Naive thymus-derived CD4-positive, alpha-beta T cell (primary cell): ENCODE data around the gene PEX14. TPM values are rescaled to one million over a fixed set of nuclear protein-coding genes. Genes with fewer than 3 reads are reported as not detected.
A peak's percentile ranks its signal among the peaks of the same experiment; 100 is the strongest.

Source experiments
- ATAC-seq: fragments of 150-1000 bp; cut with Tn5 transposase; 2 replicates; pipeline ENCODE4 v1.10.0; 2021; ENCODE audit warnings: mild to moderate bottlenecking, moderate library complexity
- CTCF ChIA-PET: fragments of 350-600 bp; sonication (Branson Sonifier 250); formaldehyde crosslinking; loops from one replicate; lab custom pipeline; 2021; ENCODE audit warnings: antibody characterized with exemption; lab: Charles Lee
- POLR2A ChIA-PET: fragments of 350-600 bp; sonication (Branson Sonifier 250); formaldehyde crosslinking; loops from one replicate; lab custom pipeline; 2021; ENCODE audit warnings: antibody characterized with exemption, inconsistent platforms; lab: Charles Lee
- DNase-seq, 9 donors: peaks; one replicate each; pipeline versions ENCODE4 v3.0.0 to v3.0.0-alpha.2; 2020 to 2022; ENCODE audit warnings: mixed read lengths in 1 of 9
- H3K27ac ChIP-seq: one replicate; pipeline ENCODE4 v1.7.0; 2013; ENCODE audit warnings: mild to moderate bottlenecking, low read depth, low read length, moderate library complexity
- H3K27me3 ChIP-seq, 2 donors: one replicate each; pipeline ENCODE4 v1.7.0; 2013; ENCODE audit warnings: low read length in 2 of 2, mild to moderate bottlenecking in 2 of 2, moderate library complexity in 2 of 2; ENCODE audit not compliant: control insufficient read depth in 2 of 2, insufficient read depth in 2 of 2
- H3K36me3 ChIP-seq, 3 experiments: 1 replicate in 2 of 3; 2 replicates in 1 of 3; pipeline ENCODE4 v1.7.0; 2013; ENCODE audit warnings: low read length in 3 of 3, mild to moderate bottlenecking in 3 of 3, moderate library complexity in 1 of 3; ENCODE audit not compliant: insufficient read depth in 3 of 3, control insufficient read depth in 2 of 3
- H3K4me1 ChIP-seq, 2 donors: one replicate each; pipeline ENCODE4 v1.7.0; 2013; ENCODE audit warnings: low read length in 2 of 2, mild to moderate bottlenecking in 2 of 2, moderate library complexity in 1 of 2; ENCODE audit not compliant: control insufficient read depth in 2 of 2, insufficient read depth in 2 of 2
- H3K4me3 ChIP-seq: 2 replicates; pipeline ENCODE4 v1.7.0; 2013; ENCODE audit warnings: mild to moderate bottlenecking, low read length
- H3K9me3 ChIP-seq, 3 experiments: 1 replicate in 2 of 3; 2 replicates in 1 of 3; pipeline ENCODE4 v1.7.0; 2013; ENCODE audit warnings: low read length in 3 of 3; ENCODE audit not compliant: control insufficient read depth in 2 of 3
- H3K27ac Mint-ChIP-seq, 9 donors: one replicate each; pipeline ENCODE4 v1.8.0; 2020 to 2022; ENCODE audit warnings: mixed read lengths in 9 of 9, mild to moderate bottlenecking in 8 of 9, moderate library complexity in 5 of 9, inconsistent platforms in 2 of 9
- H3K27me3 Mint-ChIP-seq, 5 donors: one replicate each; pipeline ENCODE4 v1.8.0; 2021 to 2022; ENCODE audit warnings: mixed read lengths in 5 of 5, mild to moderate bottlenecking in 1 of 5
- H3K36me3 Mint-ChIP-seq, 5 donors: one replicate each; pipeline ENCODE4 v1.8.0; 2020 to 2022; ENCODE audit warnings: mixed read lengths in 5 of 5, mild to moderate bottlenecking in 3 of 5, inconsistent platforms in 1 of 5
- H3K4me1 Mint-ChIP-seq, 7 donors: one replicate each; pipeline ENCODE4 v1.8.0; 2020 to 2022; ENCODE audit warnings: mixed read lengths in 7 of 7, mild to moderate bottlenecking in 3 of 7, inconsistent platforms in 1 of 7
- H3K4me3 Mint-ChIP-seq, 10 donors: one replicate each; pipeline ENCODE4 v1.8.0; 2020 to 2022; ENCODE audit warnings: mild to moderate bottlenecking in 10 of 10, mixed read lengths in 10 of 10, moderate library complexity in 6 of 10, inconsistent platforms in 2 of 10
- H3K9me3 Mint-ChIP-seq, 11 donors: one replicate each; pipeline ENCODE4 v1.8.0; 2020 to 2022; ENCODE audit warnings: mixed read lengths in 11 of 11, mild to moderate bottlenecking in 4 of 11, inconsistent platforms in 1 of 11, moderate library complexity in 1 of 11
- intact Hi-C, 2 donors: fragments of 100-400 bp; cut with micrococcal nuclease; formaldehyde crosslinking; loops; one replicate each; pipeline ENCODE4 v1.15.1; 2023
- polyA plus RNA-seq, 2 donors: library from polyadenylated mRNA; unstranded; fragments of 300-500 nt; fragmentation: Illumina TruSeq; gene quantifications; one replicate each; pipeline ENCODE4 v1.2.3, GENCODE V29; 2021
- total RNA-seq, 6 experiments: library from RNA in 5 of 6; stranded (reverse) in 5 of 6; gene quantifications; 1 replicate in 5 of 6; 2 replicates in 1 of 6; pipeline ENCODE4 v1.2.3 and lab custom pipeline; 2021 to 2026

The PEX14 gene
- total and polyA plus RNA-seq, 7 experiments from 2014 or later, result 3.6 to 27.8 (median 21.3) TPM

DNA sequence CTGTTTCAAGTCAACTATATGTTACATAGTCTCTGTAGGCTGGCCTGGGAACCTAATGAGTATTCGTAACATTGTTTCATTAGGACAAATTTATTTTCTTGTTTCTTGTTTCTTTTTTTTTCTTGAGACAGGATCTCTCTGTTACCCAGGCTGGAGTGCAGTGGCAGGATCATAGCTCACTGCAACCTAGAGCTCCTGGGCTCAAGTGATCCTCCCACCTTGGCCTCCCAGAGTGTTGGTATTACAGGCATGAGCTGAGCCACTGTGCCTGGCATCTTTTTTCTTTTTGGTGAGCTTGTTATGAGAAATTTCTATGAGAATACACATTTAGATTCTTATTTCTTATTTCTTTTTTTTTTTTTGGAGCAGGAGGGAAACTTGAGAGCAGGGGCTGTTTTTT, 37.7 kb upstream of the PEX14 start:
- intact Hi-C loops, result no loop called here
- Mint-ChIP-seq H3K36me3 (peaks cover 0 to 7% (median 0%) of the 10 kb centered on the region in 5 donors), H3K27me3 (no peaks in the 10 kb centered on the region), H3K4me1 (peaks cover 0 to 4% (median 0%) of the 10 kb centered on the region in 7 donors), H3K4me3 (no peak overlapping the region), H3K27ac (peak overlapping the region in 1 of 9 donors; percentile 19), H3K9me3 (no peaks in the 10 kb centered on the region)
- ChIA-PET POLR2A (no interaction called here), CTCF (interaction anchor here (0.6 kb wide), 1 partner anchor 214 kb away, joined by 3 read pairs; no protein-coding TSS in a partner anchor)
- Histone ChIP-seq H3K36me3 (no peaks in the 10 kb centered on the region), H3K27me3 (no peaks in the 10 kb centered on the region), H3K4me1 (no peaks in the 10 kb centered on the region), H3K9me3 (no peaks in the 10 kb centered on the region), H3K27ac (no peak overlapping the region), H3K4me3 (no peak overlapping the region)
- ATAC-seq (no peak), DNase-seq (no peak)

GRCh38 chr1:10438677-10439163, 36.0 kb upstream of the PEX14 start:
- DNase-seq (no peak), ATAC-seq (no peak)
- Histone ChIP-seq H3K4me1 (no peaks in the 10 kb centered on the region), H3K4me3 (no peak overlapping the region), H3K36me3 (no peaks in the 10 kb centered on the region), H3K27me3 (no peaks in the 10 kb centered on the region), H3K27ac (no peak overlapping the region), H3K9me3 (no peaks in the 10 kb centered on the region)
- H3K4me1 Mint-ChIP-seq, result no peaks in the 10 kb centered on the region
- intact Hi-C loops, result no loop called here
- no peak overlapping the region for H3K27ac Mint-ChIP-seq
- H3K36me3 Mint-ChIP-seq, result peaks cover 0 to 7% (median 0%) of the 10 kb centered on the region in 5 donors
- no peaks in the 10 kb centered on the region for H3K9me3 Mint-ChIP-seq
- ChIA-PET POLR2A (no interaction called here), CTCF (no interaction called here)
- H3K4me3 Mint-ChIP-seq, result no peak overlapping the region
- H3K27me3 Mint-ChIP-seq, result no peaks in the 10 kb centered on the region

DNA sequence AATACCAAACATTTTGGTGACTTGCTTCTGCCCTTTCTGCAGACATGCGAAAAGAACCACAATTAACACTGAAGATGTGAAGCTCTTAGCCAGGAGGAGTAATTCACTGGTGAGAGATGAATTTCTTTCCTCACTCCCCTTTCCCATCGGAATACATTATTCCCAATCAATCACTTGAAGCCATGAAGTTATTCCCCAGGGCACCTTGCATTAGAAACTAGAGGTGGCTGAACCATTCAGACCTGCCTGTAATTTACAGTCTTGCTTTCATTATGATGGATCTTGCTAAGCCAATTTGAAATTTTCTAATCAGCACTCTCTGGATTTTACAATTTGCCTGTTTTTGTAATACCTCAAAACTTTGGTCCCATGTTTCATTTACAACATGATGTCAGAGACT, 34.4 kb upstream of the PEX14 start:
- Mint-ChIP-seq H3K27ac (peak overlapping the region in 1 of 9 donors; percentile 19), H3K27me3 (no peaks in the 10 kb centered on the region), H3K4me1 (peaks cover 0 to 3% (median 0%) of the 10 kb centered on the region in 7 donors), H3K36me3 (peaks cover 0 to 7% (median 0%) of the 10 kb centered on the region in 5 donors), H3K9me3 (no peaks in the 10 kb centered on the region), H3K4me3 (no peak overlapping the region)
- Histone ChIP-seq H3K4me1 (no peaks in the 10 kb centered on the region), H3K36me3 (no peaks in the 10 kb centered on the region), H3K9me3 (no peaks in the 10 kb centered on the region), H3K27me3 (no peaks in the 10 kb centered on the region), H3K4me3 (no peak overlapping the region), H3K27ac (no peak overlapping the region)
- POLR2A ChIA-PET, result interaction anchor here (0.5 kb wide), 1 partner anchor 444 kb away, joined by 3 read pairs; no protein-coding TSS in a partner anchor
- ATAC-seq (no peak), DNase-seq (no peak)
- intact Hi-C loops, result no loop called here
- CTCF ChIA-PET, result no interaction called here

DNA sequence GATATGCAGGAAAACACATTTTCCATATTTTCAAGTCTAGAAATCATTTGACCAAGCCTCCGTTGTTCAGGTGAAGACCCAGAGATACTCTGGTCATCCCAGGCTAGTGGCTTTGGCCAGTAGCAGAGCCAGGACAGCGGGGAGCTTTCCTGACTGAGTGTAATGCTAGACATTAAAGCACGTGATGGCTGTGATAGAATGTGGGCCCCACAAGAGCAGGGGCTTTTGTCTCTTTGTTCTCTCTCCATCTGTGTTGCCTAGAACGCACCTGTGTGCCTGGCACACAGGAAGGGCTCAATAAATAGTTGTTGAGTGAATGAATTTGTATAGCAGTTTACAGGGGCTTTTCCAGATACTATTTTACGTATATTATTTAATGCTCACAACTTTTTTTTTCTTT, 34.0 kb upstream of the PEX14 start:
- DNase-seq (no peak), ATAC-seq (no peak)
- Mint-ChIP-seq H3K9me3 (no peaks in the 10 kb centered on the region), H3K4me1 (peaks cover 0 to 3% (median 0%) of the 10 kb centered on the region in 7 donors), H3K27me3 (no peaks in the 10 kb centered on the region), H3K4me3 (no peak overlapping the region), H3K36me3 (peaks cover 0 to 7% (median 0%) of the 10 kb centered on the region in 5 donors), H3K27ac (peak overlapping the region in 1 of 9 donors; percentile 19)
- H3K27ac ChIP-seq, result no peak overlapping the region
- no peak overlapping the region for H3K4me3 ChIP-seq
- intact Hi-C loops, result no loop called here
- CTCF ChIA-PET, result no interaction called here
- H3K27me3 ChIP-seq, result no peaks in the 10 kb centered on the region
- POLR2A ChIA-PET, result interaction anchor here (0.5 kb wide), 1 partner anchor 444 kb away, joined by 3 read pairs; no protein-coding TSS in a partner anchor
- no peaks in the 10 kb centered on the region for H3K9me3 ChIP-seq
- no peaks in the 10 kb centered on the region for H3K4me1 ChIP-seq
- H3K36me3 ChIP-seq, result no peaks in the 10 kb centered on the region

DNA sequence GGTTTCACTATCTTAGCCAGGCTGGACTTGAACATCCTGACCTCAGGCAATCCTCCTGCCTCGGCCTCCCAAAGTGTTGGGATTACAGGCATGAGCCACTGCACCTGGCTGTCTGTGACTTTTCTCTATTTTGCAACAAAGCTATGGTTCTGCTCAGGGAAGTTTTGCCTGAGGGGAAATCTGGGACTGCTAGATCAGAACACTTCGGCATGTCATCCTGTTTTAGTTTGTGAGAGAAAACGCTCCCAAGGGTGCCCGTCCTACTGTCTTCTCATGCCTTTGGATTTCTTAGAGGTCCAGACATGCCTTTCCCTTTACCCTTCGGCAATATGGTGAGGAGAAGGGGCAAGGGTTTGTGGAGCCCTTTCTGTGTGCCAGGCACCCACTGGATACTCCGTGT, 30.5 kb upstream of the PEX14 start:
- H3K4me3 ChIP-seq, result no peak overlapping the region
- no peaks in the 10 kb centered on the region for H3K4me1 ChIP-seq
- intact Hi-C loops, result no loop called here
- ATAC-seq (no peak), DNase-seq (no peak)
- Mint-ChIP-seq H3K27ac (no peak overlapping the region), H3K27me3 (no peaks in the 10 kb centered on the region), H3K9me3 (no peaks in the 10 kb centered on the region), H3K4me3 (no peak overlapping the region), H3K4me1 (peaks cover 0 to 4% (median 0%) of the 10 kb centered on the region in 7 donors), H3K36me3 (peaks cover 0 to 13% (median 3%) of the 10 kb centered on the region in 5 donors)
- H3K27ac ChIP-seq, result no peak overlapping the region
- H3K9me3 ChIP-seq, result no peaks in the 10 kb centered on the region
- no peaks in the 10 kb centered on the region for H3K27me3 ChIP-seq
- no peaks in the 10 kb centered on the region for H3K36me3 ChIP-seq
- POLR2A ChIA-PET, result no interaction called here
- CTCF ChIA-PET, result no interaction called here

- POLR2A ChIA-PET, result no interaction called here
- intact Hi-C loops, result no loop called here
- DNase-seq, result no peak
- Mint-ChIP-seq H3K27me3 (no peaks in the 10 kb centered on the region), H3K36me3 (peaks cover 0 to 13% (median 3%) of the 10 kb centered on the region in 5 donors), H3K27ac (no peak overlapping the region), H3K9me3 (no peaks in the 10 kb centered on the region), H3K4me3 (no peak overlapping the region), H3K4me1 (peaks cover 0 to 4% (median 0%) of the 10 kb centered on the region in 7 donors)
- Histone ChIP-seq H3K36me3 (no peaks in the 10 kb centered on the region), H3K4me3 (no peak overlapping the region), H3K27me3 (no peaks in the 10 kb centered on the region), H3K27ac (no peak overlapping the region), H3K4me1 (no peaks in the 10 kb centered on the region), H3K9me3 (no peaks in the 10 kb centered on the region)
- CTCF ChIA-PET, result no interaction called here
- ATAC-seq, result no peak
These were observed 29.9 kb upstream of the PEX14 start for GRCh38 chr1:10444795-10445397.
